PC-3 (cell line): ENCODE measurements around the gene GPX4. TPM values are rescaled to one million over a fixed set of nuclear protein-coding genes. Genes with fewer than 3 reads are reported as not detected.

Experiments used
- ATAC-seq: fragments of 200-7000 bp; cut with Tn5 transposase; 2 replicates; pipeline ENCODE4 v1.9.1; 2020; ENCODE audit warnings: mild to moderate bottlenecking, moderate library complexity
- BruUV-seq: library from RNA; stranded (reverse); fragments of 400-500 nt; replicated peaks from 2 replicates; lab custom pipeline; 2021; lab: Mats Ljungman, UMichigan
- CTCF ChIA-PET: fragments of 300-600 bp; sonication (Branson Sonifier 250); formaldehyde crosslinking; loops from one replicate; lab custom pipeline; 2022; ENCODE audit warnings: antibody characterized with exemption; lab: Charles Lee
- POLR2A ChIA-PET: fragments of 300-600 bp; sonication (Branson Sonifier 250); formaldehyde crosslinking; loops from one replicate; lab custom pipeline; 2022; ENCODE audit warnings: antibody characterized with exemption; ENCODE audit not compliant: unreplicated experiment; lab: Charles Lee
- DNase-seq: peaks from one replicate; pipeline ENCODE4 v3.0.0-alpha.2; 2015
- H2AFZ ChIP-seq: fragments of 300-600 bp; sonication (generic); 2 replicates; pipeline ENCODE4 v1.6.0; 2016; ENCODE audit warnings: antibody characterized with exemption, low read length
- H3F3A ChIP-seq: fragments of 300-600 bp; sonication (generic); one replicate; pipeline ENCODE4 v1.6.0; 2017; ENCODE audit warnings: antibody characterized with exemption, low read length, control low read depth, mild to moderate bottlenecking; ENCODE audit not compliant: unreplicated experiment
- H3K27ac ChIP-seq: fragments of 300-600 bp; sonication (generic); 2 replicates; pipeline ENCODE4 v1.5.1; 2016; ENCODE audit warnings: mild to moderate bottlenecking, low read length
- H3K27me3 ChIP-seq: fragments of 300-600 bp; sonication (generic); 2 replicates; pipeline ENCODE4 v1.6.1; 2016; ENCODE audit warnings: low read length, mixed read lengths
- H3K36me3 ChIP-seq: fragments of 300-600 bp; sonication (generic); 2 replicates; pipeline ENCODE4 v1.6.1; 2016; ENCODE audit warnings: low read depth, mixed run types, low read length, mixed read lengths
- H3K4me1 ChIP-seq: fragments of 300-600 bp; sonication (generic); 2 replicates; pipeline ENCODE4 v1.5.1; 2016; ENCODE audit warnings: low read length; ENCODE audit not compliant: insufficient read depth
- H3K4me2 ChIP-seq: fragments of 300-600 bp; sonication (generic); 2 replicates; pipeline ENCODE4 v1.6.0; 2016; ENCODE audit warnings: low read length
- H3K4me3 ChIP-seq: fragments of 300-600 bp; sonication (generic); 2 replicates; pipeline ENCODE4 v1.5.1; 2016; ENCODE audit warnings: mild to moderate bottlenecking, low read length, mixed read lengths
- H3K79me2 ChIP-seq: fragments of 300-600 bp; sonication (generic); 2 replicates; pipeline ENCODE4 v1.6.1; 2017; ENCODE audit warnings: low read length, mixed read lengths
- H3K9ac ChIP-seq: fragments of 300-600 bp; sonication (generic); 2 replicates; pipeline ENCODE4 v1.6.0; 2016; ENCODE audit warnings: mild to moderate bottlenecking, low read length
- H3K9me2 ChIP-seq: fragments of 300-600 bp; sonication (generic); replicated peaks from 2 replicates; pipeline ENCODE4 v1.6.1; 2016; ENCODE audit warnings: mixed run types, low read length, mixed read lengths
- H3K9me3 ChIP-seq: fragments of 300-600 bp; sonication (generic); 2 replicates; pipeline ENCODE4 v1.6.1; 2016; ENCODE audit warnings: low read length, mixed read lengths
- H4K20me1 ChIP-seq: fragments of 300-600 bp; sonication (generic); 2 replicates; pipeline ENCODE4 v1.6.1; 2016; ENCODE audit warnings: low read length, mixed read lengths
- CTCF ChIP-seq: fragments of 300-600 bp; sonication (generic); conservative IDR thresholded peaks from 2 replicates; pipeline ENCODE4 v1.5.1; 2017; ENCODE audit warnings: antibody characterized with exemption, low read depth, mild to moderate bottlenecking, low read length
- EZH2 ChIP-seq: fragments of 300-600 bp; sonication (generic); IDR thresholded peaks from one replicate; pipeline ENCODE4 v1.6.1; 2017; ENCODE audit warnings: antibody characterized with exemption, mild to moderate bottlenecking, low read length; ENCODE audit not compliant: unreplicated experiment
- EZH2phosphoT487 ChIP-seq: fragments of 300-600 bp; sonication (generic); IDR thresholded peaks from 2 replicates; pipeline ENCODE4 v1.6.1; 2018; ENCODE audit warnings: mild to moderate bottlenecking, antibody characterized with exemption, low read length, borderline replicate concordance
- intact Hi-C: fragments of 100-400 bp; cut with micrococcal nuclease; formaldehyde crosslinking; loops from 2 replicates; pipeline ENCODE4 v1.9.0; 2023
- total RNA-seq: library from RNA; depleted of rRNA; stranded (reverse); fragments of >200 nt; gene quantifications from 2 replicates; pipeline ENCODE4 v1.2.3, GENCODE V29; 2014

The GPX4 gene
- total RNA-seq, 1 experiment from 2014 or later: 644 TPM

DNA sequence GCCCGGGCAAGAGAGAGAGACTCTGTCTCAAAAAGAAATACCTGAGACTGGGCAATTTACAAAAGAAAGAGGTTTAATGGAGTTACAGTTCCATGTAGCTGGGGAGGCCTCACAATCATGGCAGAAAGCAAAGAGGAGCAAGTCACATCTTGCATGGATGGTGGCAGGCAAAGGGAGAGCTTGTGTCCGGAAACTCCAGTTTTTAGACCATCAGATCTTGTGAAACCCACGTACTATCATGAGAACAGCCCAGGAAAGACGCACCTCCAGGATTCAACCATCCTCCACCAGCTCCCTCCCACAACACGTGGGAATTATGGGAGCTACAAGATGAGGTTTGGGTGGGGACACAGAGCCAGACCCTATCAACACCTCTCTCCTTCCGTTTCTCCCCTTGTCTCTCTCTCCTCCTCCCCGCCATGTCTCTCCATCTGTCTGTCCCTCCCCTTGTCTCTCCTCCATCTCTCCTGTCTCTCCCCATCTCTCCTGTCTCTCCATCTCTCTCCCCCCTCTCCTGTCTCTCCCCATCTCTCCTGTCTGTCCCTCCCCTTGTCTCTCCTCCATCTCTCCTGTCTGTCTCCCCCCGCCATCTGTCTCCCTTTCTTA is 18.6 kb upstream of the GPX4 start:
- no TSS peak for BruUV-seq
- no peak for TF ChIP-seq CTCF
- no peak for TF ChIP-seq EZH2
- TF ChIP-seq EZH2phosphoT487: no peak
- no peaks in the 10 kb centered on the region for H3K4me1 ChIP-seq
- ATAC-seq: no peak
- H3K4me3 ChIP-seq: no peak overlapping the region
- no peak overlapping the region for H3K4me2 ChIP-seq
- no peaks in the 10 kb centered on the region for H4K20me1 ChIP-seq
- no peak overlapping the region for H2AFZ ChIP-seq
- intact Hi-C loops: no loop called here
- no peaks in the 10 kb centered on the region for H3F3A ChIP-seq
- POLR2A ChIA-PET: no interaction called here
- CTCF ChIA-PET: no interaction called here
- no peaks in the 10 kb centered on the region for H3K27me3 ChIP-seq
- no peak overlapping the region for H3K27ac ChIP-seq
- no peaks in the 10 kb centered on the region for H3K79me2 ChIP-seq
- DNase-seq: no peak
- H3K36me3 ChIP-seq: no peaks in the 10 kb centered on the region
- H3K9me3 ChIP-seq: no peaks in the 10 kb centered on the region
- no peak overlapping the region for H3K9ac ChIP-seq
- H3K9me2 ChIP-seq: no peaks in the 10 kb centered on the region

DNA sequence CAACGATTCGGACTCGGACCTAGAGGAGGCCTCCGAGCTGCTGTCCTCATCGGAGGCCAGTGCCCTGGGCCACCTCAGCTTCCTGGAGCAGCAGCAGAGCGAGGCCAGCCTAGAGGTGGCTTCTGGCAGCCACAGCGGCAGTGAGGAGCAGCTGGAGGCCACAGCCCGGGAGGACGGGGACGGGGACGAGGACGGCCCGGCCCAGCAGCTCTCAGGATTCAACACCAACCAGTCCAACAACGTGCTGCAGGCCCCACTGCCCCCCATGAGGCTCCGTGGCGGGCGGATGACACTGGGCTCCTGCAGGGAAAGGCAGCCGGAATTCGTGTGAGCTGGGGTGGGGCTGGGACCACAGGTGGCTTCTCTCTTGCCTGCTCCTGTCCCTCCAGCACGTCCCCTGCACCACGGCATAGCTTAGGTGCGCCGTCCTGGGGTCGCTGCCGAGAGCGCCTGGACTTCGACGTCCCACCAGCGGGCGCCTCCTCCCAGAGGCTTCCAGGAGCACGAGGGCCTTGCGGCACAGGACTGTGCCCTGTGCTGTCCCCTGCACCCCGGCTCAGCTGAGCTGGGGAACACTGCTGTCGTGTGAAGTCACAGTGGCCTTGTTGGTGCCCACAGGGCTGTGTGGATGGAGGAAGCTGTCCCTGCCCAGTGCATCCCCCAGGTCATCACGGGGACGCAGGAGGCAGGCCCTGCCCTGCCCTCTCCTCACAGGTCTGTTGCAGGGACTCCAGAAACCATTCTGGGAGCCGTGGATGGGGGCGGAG is 17.9 kb upstream of the GPX4 start:
- Histone ChIP-seq H3K79me2 (no peaks in the 10 kb centered on the region), H3F3A (no peaks in the 10 kb centered on the region), H3K4me3 (no peak overlapping the region), H3K36me3 (no peaks in the 10 kb centered on the region), H3K9ac (no peak overlapping the region), H4K20me1 (no peaks in the 10 kb centered on the region), H3K4me2 (no peak overlapping the region), H2AFZ (no peak overlapping the region), H3K9me3 (no peaks in the 10 kb centered on the region), H3K27me3 (no peaks in the 10 kb centered on the region), H3K9me2 (no peaks in the 10 kb centered on the region), H3K27ac (no peak overlapping the region), H3K4me1 (no peaks in the 10 kb centered on the region)
- ChIA-PET POLR2A (no interaction called here), CTCF (no interaction called here)
- intact Hi-C loops: no loop called here
- no peak for TF ChIP-seq EZH2
- TF ChIP-seq EZH2phosphoT487: no peak
- no peak for TF ChIP-seq CTCF
- ATAC-seq (no peak), DNase-seq (no peak)
- no TSS peak for BruUV-seq

- Histone ChIP-seq H3K4me1 (no peaks in the 10 kb centered on the region), H3K9me3 (no peaks in the 10 kb centered on the region), H3K79me2 (no peaks in the 10 kb centered on the region), H4K20me1 (no peaks in the 10 kb centered on the region), H2AFZ (no peak overlapping the region), H3F3A (no peaks in the 10 kb centered on the region), H3K27ac (no peak overlapping the region), H3K36me3 (no peaks in the 10 kb centered on the region), H3K9me2 (no peaks in the 10 kb centered on the region), H3K27me3 (no peaks in the 10 kb centered on the region), H3K9ac (no peak overlapping the region), H3K4me2 (no peak overlapping the region), H3K4me3 (no peak overlapping the region)
- no peak for TF ChIP-seq EZH2phosphoT487
- TF ChIP-seq CTCF: no peak
- no peak for TF ChIP-seq EZH2
- POLR2A ChIA-PET: no interaction called here
- DNase-seq (no peak), ATAC-seq (no peak)
- CTCF ChIA-PET: no interaction called here
- no TSS peak for BruUV-seq
- intact Hi-C loops: no loop called here
Measured at GRCh38 chr19:1086613-1087012, 17.2 kb upstream of the GPX4 start.
